Smooth muscle cell of the brain vasculature (primary cell): Measurements from ENCODE around the gene USP5.

Experiments
- DNase-seq: peaks from one replicate; pipeline ENCODE4 v3.0.0-alpha.2; 2012; ENCODE audit warnings: low read depth, low spot score

USP5 gene

DNA sequence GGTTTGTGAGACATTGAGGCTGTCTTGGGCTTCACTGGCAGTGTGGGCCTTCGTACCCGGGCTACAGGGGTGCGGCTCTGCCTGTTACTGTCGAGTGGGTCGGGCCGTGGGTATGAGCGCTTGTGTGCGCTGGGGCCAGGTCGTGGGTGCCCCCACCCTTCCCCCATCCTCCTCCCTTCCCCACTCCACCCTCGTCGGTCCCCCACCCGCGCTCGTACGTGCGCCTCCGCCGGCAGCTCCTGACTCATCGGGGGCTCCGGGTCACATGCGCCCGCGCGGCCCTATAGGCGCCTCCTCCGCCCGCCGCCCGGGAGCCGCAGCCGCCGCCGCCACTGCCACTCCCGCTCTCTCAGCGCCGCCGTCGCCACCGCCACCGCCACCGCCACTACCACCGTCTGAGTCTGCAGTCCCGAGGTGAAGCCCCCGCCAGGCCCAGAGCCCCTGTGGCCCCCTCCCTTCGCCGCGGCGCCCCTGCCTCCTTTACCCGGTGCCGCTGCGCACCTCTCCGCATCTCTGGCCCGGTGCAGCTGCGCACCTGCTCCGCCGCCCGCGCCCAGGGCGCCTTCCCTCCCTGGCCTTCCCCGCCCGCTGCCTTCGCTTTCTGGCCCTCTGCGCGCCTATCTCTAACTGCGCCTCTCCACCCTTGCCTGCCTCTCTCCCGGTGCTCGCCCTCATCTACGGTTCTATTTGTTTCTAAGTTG is 62.4 kb downstream of the USP5 start, which contains the start of gene ENO2:
TSS of gene ENO2 (plus strand) at position 335 of the 701 bp plus-strand sequence. CDS start 1,253 bp downstream, outside the sequence.
- DNase-seq, result no peak

DNA sequence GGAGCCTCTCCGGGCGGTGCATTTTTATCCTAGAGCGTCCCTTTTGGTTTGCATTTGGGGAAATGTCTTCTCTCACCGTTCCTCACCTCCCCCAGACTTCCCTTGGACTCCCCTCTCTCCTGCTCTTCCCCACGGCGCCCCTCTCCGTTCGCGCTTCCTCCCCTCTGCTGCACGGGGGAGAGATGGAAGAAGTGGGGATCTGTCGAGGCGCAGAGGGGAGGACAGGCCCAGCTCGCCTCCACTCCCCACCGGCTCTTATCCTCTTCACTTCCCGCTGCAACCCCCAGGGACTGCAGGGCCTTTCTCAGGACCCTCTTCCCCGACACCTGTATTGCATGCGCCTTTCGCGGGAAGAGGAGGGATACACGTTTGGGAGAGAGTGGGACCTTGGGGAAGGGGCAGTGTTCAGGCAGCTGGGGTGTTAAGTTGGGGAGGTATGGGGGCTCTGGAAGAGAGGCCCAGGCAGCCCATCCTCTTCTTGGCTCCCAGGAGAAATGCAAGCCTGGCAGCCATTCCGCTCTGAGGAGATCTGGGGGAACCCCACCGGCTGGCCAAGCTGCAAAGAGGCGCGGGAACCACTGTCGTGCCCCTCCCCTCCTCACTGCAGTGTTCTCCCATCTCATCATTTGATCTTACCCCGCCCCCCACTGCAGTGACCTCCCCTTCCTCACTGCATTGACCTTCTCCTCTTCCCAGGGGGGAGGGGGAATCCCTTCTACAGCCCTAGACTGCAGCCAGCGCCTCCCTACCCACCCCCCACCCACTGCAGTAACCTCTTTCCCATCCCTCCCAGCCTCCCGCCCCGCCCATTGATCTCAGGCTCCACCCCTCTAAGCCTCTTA is 63.2 kb downstream of the USP5 start:
- no peak for DNase-seq

DNA sequence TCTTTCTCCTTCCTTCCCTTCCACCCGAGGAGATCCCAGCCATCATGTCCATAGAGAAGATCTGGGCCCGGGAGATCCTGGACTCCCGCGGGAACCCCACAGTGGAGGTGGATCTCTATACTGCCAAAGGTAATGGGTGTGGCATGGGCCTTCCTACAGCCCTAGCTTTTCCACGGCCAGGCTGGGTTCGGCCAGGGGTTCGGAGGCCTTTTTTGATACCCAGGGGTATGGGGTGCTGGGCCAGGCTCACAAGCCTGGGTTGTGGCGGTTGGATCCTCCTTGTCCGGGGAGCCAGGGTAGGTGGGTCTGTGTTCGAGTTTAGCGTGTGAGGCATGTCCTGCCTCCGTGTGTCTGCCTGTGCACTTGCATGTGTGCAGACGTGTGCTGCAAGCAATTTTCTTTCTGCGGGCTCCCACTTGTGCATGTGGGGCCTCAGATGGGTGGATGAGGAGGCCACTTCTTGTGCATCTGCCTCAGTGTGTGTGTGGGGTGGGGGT is 63.9 kb downstream of the USP5 start:
- DNase-seq, result no peak
